ENCODE results near the gene LGR4.

DNA sequence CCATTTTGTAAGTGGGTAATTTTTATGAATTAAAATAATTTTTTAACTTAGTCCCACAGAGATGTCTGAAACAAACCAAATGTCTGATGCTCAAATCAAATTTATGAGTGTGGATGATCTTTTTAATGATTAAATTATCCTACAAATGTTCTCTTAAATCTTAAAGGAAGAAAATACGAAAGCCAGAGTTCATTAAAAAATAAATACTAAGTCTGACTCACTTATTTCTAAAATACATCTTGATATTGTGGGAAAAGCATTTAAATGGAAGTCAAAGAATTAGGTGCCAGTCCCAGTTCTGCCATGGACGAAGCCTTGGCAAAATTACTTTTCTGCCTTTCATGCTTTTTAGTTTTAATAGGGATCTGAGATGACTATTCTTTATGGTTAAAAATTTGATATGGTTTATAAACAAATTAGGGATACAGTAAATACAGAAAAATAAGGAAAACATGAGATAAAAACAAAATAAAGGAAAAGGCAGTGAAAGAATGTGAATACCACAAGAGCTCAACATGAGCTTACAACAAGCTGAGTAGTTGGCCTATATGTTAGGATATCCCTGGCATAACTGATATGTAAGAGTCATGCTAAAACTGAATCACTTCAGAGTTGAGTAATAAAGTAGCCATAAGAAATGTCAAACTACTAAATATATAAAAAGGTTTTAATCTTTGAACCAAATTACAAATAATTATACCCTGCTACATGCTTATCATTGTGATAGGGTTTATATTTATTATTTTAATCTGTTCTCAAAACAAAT lies 118.8 kb downstream of the LGR4 start:
- TF ChIP-seq, protein P1, sequence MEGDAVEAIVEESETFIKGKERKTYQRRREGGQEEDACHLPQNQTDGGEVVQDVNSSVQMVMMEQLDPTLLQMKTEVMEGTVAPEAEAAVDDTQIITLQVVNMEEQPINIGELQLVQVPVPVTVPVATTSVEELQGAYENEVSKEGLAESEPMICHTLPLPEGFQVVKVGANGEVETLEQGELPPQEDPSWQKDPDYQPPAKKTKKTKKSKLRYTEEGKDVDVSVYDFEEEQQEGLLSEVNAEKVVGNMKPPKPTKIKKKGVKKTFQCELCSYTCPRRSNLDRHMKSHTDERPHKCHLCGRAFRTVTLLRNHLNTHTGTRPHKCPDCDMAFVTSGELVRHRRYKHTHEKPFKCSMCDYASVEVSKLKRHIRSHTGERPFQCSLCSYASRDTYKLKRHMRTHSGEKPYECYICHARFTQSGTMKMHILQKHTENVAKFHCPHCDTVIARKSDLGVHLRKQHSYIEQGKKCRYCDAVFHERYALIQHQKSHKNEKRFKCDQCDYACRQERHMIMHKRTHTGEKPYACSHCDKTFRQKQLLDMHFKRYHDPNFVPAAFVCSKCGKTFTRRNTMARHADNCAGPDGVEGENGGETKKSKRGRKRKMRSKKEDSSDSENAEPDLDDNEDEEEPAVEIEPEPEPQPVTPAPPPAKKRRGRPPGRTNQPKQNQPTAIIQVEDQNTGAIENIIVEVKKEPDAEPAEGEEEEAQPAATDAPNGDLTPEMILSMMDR (IDR thresholded peaks at IDR 0.05): no peak
- TF ChIP-seq POLR2A (IDR thresholded peaks at IDR 0.05): no peak

Data from heart left ventricle (tissue), 13 donors.